ENCODE measurements around the gene ADAT3.

Gene ADAT3

DNA sequence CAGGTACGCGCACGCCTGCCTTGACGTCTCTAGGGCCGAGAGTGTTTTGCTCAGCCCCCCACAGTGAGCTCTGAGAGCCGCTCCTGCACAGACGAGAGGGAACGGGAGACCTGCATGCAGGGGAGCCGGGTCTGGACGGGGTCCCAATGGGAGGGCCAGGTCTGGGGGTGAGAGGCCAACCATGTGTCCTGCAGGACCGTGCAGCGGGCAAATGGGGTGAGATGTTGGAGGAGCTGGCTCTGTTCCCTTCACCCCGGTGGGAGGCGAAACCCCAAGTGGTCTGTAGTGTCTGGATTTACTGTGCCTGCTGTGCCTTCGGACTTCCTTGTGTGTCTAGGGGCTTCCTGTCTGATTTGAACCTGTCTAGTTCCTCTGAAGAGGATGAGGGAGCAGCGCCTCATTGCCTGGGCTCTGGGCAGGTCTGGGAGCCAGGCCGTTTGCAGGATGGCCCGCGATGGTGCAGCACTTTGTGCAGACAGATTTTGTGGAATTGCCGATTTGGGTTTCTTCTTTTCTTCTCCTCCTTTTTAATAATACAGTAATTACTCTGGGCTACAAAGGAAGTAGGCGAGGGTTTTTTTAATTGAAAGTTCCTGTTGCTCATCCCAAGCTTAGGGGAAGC, 37.8 kb downstream of the ADAT3 start:
- DNase-seq (ENCODE audit: low spot score), result no peak
- in situ Hi-C loops (cut with MboI; ENCODE audit: low pct_unique_long_range_greater_than_20kb, low sequenced_read_pairs, unreplicated experiment), result no loop called here
- TF ChIP-seq, protein P1, sequence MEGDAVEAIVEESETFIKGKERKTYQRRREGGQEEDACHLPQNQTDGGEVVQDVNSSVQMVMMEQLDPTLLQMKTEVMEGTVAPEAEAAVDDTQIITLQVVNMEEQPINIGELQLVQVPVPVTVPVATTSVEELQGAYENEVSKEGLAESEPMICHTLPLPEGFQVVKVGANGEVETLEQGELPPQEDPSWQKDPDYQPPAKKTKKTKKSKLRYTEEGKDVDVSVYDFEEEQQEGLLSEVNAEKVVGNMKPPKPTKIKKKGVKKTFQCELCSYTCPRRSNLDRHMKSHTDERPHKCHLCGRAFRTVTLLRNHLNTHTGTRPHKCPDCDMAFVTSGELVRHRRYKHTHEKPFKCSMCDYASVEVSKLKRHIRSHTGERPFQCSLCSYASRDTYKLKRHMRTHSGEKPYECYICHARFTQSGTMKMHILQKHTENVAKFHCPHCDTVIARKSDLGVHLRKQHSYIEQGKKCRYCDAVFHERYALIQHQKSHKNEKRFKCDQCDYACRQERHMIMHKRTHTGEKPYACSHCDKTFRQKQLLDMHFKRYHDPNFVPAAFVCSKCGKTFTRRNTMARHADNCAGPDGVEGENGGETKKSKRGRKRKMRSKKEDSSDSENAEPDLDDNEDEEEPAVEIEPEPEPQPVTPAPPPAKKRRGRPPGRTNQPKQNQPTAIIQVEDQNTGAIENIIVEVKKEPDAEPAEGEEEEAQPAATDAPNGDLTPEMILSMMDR (IDR thresholded peaks at IDR 0.05; ENCODE audit: extremely low read depth, insufficient read depth, missing control alignments), result no peak

DNA sequence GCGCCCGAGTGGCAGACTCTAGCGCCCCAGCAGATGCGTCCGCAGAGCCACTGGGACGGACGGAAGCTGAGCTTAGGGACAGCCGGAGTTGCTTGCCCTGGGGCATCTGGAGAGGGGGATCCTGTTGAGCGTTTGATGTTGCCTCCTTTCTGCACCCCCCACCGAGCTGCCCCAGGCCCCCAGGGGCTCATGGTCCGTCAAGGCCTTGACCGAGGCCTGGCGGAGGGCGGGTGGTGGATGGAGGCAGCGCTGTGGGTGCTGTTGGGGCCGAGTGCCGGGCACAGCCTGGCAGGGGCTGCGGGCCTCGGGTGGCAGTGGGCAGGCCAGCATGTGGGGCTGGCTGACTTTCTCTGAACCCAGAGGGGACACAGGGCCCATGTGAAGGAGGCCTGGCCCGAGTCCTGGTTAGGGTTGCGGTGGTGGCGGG, 38.5 kb downstream of the ADAT3 start:
- in situ Hi-C loops (cut with MboI; ENCODE audit: low pct_unique_long_range_greater_than_20kb, low sequenced_read_pairs, unreplicated experiment), result no loop called here
- TF ChIP-seq, protein P1 (IDR thresholded peaks at IDR 0.05; ENCODE audit: extremely low read depth, insufficient read depth, missing control alignments), result no peak
- no peak for DNase-seq (ENCODE audit: low spot score)

DNA sequence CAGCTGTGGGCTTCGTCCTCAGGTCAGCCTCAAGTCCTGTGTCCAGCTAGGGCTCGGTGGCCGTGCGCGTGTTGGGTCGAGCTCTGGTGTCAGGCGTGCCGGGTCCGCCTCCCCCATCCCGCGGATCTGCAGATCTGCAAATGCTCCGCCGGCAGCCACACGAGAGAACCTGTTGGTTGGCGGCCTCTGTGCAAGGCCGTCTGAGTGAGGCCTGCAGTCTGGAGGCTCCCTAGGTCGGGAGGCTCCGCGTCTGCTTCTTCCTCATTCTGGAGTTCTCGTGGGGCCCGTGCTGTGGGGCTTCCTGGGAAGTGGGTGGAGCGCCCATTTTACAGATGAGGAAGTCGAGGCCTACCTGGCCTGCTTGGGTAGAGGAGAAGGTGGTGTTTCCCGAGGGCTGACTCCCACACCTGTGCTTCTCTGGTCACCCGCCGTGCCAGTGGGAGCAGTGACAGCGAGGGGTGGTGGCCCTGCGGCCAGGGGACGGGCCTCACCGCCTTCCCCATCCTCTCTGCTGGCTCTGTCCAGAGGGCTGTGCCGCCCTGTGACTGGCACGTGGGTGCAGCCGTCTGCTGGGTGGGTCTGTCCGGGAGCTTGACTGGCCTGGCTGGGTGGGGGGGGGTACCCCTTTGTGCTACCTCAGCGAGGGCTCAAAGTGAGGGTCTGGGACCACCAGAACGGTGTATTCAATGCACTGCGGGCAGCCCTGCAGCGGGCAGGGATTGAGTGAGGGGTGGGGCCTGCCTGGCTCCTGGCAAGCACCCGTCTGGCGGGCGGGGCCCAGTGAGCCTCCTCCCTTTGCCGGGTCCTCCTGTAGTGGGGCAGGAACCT, 39.1 kb downstream of the ADAT3 start:
- TF ChIP-seq, protein P1 (IDR thresholded peaks at IDR 0.05; ENCODE audit: extremely low read depth, insufficient read depth, missing control alignments), result no peak
- in situ Hi-C loops (cut with MboI; ENCODE audit: low pct_unique_long_range_greater_than_20kb, low sequenced_read_pairs, unreplicated experiment), result no loop called here
- no peak for DNase-seq (ENCODE audit: low spot score)

DNA sequence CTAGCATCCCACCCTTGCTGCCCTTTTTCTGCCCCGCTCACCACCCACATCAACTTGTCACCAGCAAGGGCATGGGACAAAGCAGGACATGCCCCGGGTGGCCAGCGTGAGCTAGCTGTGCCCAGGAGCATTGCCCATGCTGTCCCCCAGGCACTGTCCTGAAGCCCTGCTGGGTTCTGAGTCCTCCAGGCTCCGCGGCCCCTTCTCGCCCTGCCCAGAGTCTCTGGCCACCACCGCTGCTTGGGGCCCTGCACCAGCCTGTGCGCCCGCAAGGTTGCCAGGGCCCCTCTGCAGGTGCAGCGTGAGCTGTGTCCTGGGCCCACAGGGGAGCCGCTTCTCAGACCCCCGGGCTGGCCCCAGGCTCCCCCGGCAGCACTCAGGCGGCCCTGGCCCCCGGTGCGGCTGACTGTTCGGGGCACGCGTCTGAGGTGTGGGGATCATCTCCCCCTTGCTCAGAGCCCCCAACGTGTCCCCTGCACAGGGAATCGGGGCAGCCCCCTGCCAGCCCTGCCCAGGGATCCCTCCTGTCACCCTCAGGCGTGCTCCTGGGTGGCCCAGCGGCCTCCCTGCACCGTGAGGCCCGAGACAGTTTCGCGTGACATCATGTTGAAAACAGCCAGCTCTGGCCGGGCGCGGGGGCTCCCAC, 39.8 kb downstream of the ADAT3 start:
- in situ Hi-C loops (cut with MboI; ENCODE audit: low pct_unique_long_range_greater_than_20kb, low sequenced_read_pairs, unreplicated experiment), result no loop called here

DNA sequence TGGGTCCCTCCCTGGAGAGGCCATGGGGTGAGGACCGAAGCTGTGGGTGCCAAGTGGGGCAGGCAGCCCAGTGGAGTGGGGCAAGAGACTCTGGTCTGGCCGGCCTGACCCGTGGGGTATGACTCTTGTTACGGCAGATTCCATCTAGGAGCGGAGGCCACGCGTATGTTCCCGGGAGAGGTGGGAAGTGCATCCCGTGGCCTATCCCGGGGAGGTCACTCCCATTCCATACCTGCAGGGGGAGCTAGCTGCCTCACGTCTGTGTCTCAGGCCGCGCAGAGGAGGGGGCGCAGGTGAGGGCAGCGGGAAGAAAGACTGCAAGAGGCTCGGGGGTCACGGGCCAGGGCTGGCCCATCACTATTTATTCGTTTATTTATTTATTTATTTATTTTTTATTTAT, 40.7 kb downstream of the ADAT3 start:
- DNase-seq (ENCODE audit: low spot score), result no peak
- in situ Hi-C loops (cut with MboI; ENCODE audit: low pct_unique_long_range_greater_than_20kb, low sequenced_read_pairs, unreplicated experiment), result no loop called here
- TF ChIP-seq, protein P1 (IDR thresholded peaks at IDR 0.05; ENCODE audit: extremely low read depth, insufficient read depth, missing control alignments), result peak; percentile 59

More for the DNA sequence above, 39.8 kb downstream of the ADAT3 start:
- DNase-seq (ENCODE audit: low spot score), result no peak
- TF ChIP-seq, protein P1 (IDR thresholded peaks at IDR 0.05; ENCODE audit: extremely low read depth, insufficient read depth, missing control alignments), result no peak

DNA sequence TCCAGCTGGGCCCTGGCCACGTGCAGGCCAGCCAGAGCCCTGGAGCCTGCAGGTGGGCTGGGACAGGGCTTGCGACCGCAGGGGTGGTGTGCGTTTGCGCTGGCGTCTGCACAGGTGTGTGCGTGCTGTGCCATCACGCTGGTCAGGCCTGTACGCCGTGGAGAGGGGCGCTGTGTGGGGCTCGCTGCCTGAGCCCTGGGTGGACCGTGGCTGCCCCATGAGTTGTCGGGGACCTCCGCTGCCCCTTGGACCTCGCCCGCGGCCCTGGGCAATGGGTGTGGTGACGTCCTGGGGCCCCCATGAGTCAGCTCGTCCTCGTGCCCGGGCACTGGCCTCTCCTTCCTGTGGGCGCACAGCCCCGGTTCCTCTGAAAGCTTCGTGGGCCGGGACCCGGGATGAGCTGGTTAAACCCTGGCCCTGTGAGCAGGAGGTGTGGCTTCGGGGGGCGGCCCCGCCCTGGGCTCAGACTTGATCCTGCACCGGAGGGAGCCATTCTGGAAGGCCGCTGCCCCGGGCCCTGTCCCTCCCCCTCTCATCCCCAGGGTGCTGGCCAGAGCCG, 42.5 kb downstream of the ADAT3 start:
- no peak for DNase-seq (ENCODE audit: low spot score)
- TF ChIP-seq, protein P1 (IDR thresholded peaks at IDR 0.05; ENCODE audit: extremely low read depth, insufficient read depth, missing control alignments), result no peak
- in situ Hi-C loops (cut with MboI; ENCODE audit: low pct_unique_long_range_greater_than_20kb, low sequenced_read_pairs, unreplicated experiment), result no loop called here

Measured in GM13977 (cell line).